Stomach (tissue), 9 donors: ENCODE data around the gene XIRP2. TPM values are rescaled to one million over a fixed set of nuclear protein-coding genes. Genes with fewer than 3 reads are reported as not detected.

Source experiments
- DNase-seq, 2 donors: peaks; one replicate each; pipeline versions ENCODE4 v3.0.0 to v3.0.0-alpha.2; 2013 to 2019
- H3K27ac ChIP-seq, 5 donors: fragments of 200-600 bp in 4 of 5; sonication (generic) in 4 of 5; one replicate each; pipeline ENCODE4 v1.5.1; 2013 to 2019; ENCODE audit warnings: mild to moderate bottlenecking in 1 of 5, moderate library complexity in 1 of 5
- H3K27me3 ChIP-seq, 3 donors: fragments of 200-600 bp; sonication (generic); one replicate each; pipeline ENCODE4 v1.5.1; 2017 to 2019; ENCODE audit warnings: mixed run types in 1 of 3
- H3K36me3 ChIP-seq, 4 donors: fragments of 200-600 bp; sonication (generic); 1 replicate in 3 of 4; 2 replicates in 1 of 4; pipeline ENCODE4 v1.5.1; 2016 to 2019
- H3K4me1 ChIP-seq, 4 donors: fragments of 200-600 bp; sonication (generic); one replicate each; pipeline ENCODE4 v1.5.1; 2016 to 2019
- H3K4me3 ChIP-seq, 4 donors: fragments of 200-600 bp; sonication (generic) in 3 of 4; one replicate each; pipeline ENCODE4 v1.5.1; 2016 to 2019; ENCODE audit warnings: mild to moderate bottlenecking in 1 of 4
- H3K9me3 ChIP-seq, 4 donors: fragments of 200-600 bp; sonication (generic); one replicate each; pipeline ENCODE4 v1.5.1; 2016 to 2019
- EP300 ChIP-seq: sonication (generic); formaldehyde crosslinking; IDR thresholded peaks from one replicate; pipeline ENCODE4 v1.6.1; 2017; ENCODE audit warnings: antibody characterized with exemption
- POLR2A ChIP-seq, 4 donors: fragments of 450-650 bp; IDR thresholded peaks; one replicate each; pipeline ENCODE4 v1.6.1; 2016; ENCODE audit warnings: antibody characterized with exemption in 4 of 4, control low read depth in 2 of 4, mild to moderate bottlenecking in 1 of 4, moderate library complexity in 1 of 4
- POLR2AphosphoS5 ChIP-seq, 3 donors: sonication (generic); formaldehyde crosslinking; IDR thresholded peaks; one replicate each; pipeline ENCODE4 v1.6.1; 2016; ENCODE audit warnings: antibody characterized with exemption in 3 of 3
- WGBS, 5 donors: extraction: QIAGEN DNeasy Blood & Tissue Kit in 3 of 5; methylation state at CpG; one replicate each; pipeline versions ENCODE4 v1.1.5 to v1.1.7; 2013 to 2018; 5-methylcytosine and 5-hydroxymethylcytosine counted together
- intact Hi-C: fragments of 100-400 bp; cut with DNase I; formaldehyde crosslinking; loops from one replicate; pipeline ENCODE4 v1.15.1; 2023; ENCODE audit warnings: low total_unique reads
- polyA plus RNA-seq, 3 donors: library from polyadenylated mRNA; stranded (reverse); fragments of 200-250 nt; gene quantifications; one replicate each; pipeline ENCODE4 v1.2.3, GENCODE V29; 2013
- total RNA-seq, 5 donors: library from RNA; depleted of rRNA; stranded (reverse); fragments of >200 nt; gene quantifications; one replicate each; pipeline versions ENCODE4 v1.1.0 to v1.2.3, GENCODE V29; 2014 to 2016
- TF ChIP-seq, protein P1 (sequence below), 7 experiments: fragments of 450-650 bp in 4 of 7; fragments of 200-600 bp in 3 of 7; sonication (generic) in 3 of 7; IDR thresholded peaks; one replicate each; pipeline ENCODE4 v1.5.1; 2016 to 2019; ENCODE audit warnings: antibody characterized with exemption in 7 of 7, control low read depth in 2 of 7, mild to moderate bottlenecking in 1 of 7
- donor health status: healthy with polysubstance abuse.
- donor health status: Bipolar disorder and iron deficiency.
- donor health status: healthy.

XIRP2 gene
- total and polyA plus RNA-seq, 8 donors = 0.10 to 3.2 (median 0.19) TPM; not detected in 4

DNA sequence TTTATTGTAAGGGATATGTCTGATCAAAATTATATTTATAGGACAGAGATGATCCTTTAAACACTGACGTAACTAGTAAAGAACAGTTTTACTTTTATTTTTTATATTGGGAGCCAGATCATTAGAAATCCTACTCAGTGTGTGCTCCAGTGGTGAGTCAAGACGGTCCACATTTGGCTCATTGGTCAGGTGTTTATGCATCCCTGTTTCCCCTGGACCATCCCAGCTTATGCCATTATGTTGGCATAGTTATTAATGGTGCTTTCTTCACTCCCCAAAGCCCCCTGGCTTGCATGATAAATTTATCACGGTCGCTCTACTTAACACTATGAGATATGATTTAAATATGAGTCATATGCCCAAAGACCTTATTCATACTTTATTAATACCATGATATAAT, 293.4 kb downstream of the XIRP2 start:
- Histone ChIP-seq H3K4me1 (no peaks in the 10 kb centered on the region), H3K9me3 (no peaks in the 10 kb centered on the region), H3K36me3 (no peaks in the 10 kb centered on the region), H3K27ac (no peak overlapping the region), H3K27me3 (no peaks in the 10 kb centered on the region), H3K4me3 (no peak overlapping the region)
- DNase-seq = no peak
- intact Hi-C loops = no loop called here
- 75 to 94% (median 91%) methylated on average over 4 of the region's 4 CpGs for WGBS, 5 donors
- TF ChIP-seq, protein P1, sequence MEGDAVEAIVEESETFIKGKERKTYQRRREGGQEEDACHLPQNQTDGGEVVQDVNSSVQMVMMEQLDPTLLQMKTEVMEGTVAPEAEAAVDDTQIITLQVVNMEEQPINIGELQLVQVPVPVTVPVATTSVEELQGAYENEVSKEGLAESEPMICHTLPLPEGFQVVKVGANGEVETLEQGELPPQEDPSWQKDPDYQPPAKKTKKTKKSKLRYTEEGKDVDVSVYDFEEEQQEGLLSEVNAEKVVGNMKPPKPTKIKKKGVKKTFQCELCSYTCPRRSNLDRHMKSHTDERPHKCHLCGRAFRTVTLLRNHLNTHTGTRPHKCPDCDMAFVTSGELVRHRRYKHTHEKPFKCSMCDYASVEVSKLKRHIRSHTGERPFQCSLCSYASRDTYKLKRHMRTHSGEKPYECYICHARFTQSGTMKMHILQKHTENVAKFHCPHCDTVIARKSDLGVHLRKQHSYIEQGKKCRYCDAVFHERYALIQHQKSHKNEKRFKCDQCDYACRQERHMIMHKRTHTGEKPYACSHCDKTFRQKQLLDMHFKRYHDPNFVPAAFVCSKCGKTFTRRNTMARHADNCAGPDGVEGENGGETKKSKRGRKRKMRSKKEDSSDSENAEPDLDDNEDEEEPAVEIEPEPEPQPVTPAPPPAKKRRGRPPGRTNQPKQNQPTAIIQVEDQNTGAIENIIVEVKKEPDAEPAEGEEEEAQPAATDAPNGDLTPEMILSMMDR (IDR thresholded peaks at IDR 0.05) = no peak
- no peak for TF ChIP-seq EP300
- TF ChIP-seq POLR2A (IDR thresholded peaks at IDR 0.05) = no peak

DNA sequence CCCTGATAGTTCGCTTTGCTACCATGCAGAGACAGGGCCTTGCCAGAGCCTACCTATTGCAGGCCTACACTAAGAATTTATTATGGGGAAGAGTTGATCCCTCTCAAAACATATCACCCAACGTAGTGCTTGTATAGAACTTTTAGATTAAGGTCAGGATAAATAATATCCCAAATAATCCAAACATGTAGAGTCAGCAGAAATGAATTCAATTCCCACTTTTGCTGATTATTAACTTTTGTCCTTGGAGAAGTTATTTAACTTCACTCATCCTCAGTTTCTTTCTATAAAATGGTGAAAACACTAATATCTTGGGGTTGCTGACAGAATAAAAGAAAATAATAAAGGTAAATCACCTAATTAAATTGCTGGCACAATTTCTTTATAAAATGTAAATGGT, 294.1 kb downstream of the XIRP2 start:
- intact Hi-C loops = no loop called here
- peaks cover 0 to 4% (median 0%) of the 10 kb centered on the region in 4 donors for H3K4me1 ChIP-seq
- no peak for DNase-seq
- no peaks in the 10 kb centered on the region for H3K36me3 ChIP-seq
- TF ChIP-seq POLR2A (IDR thresholded peaks at IDR 0.05) (no peak), EP300 (no peak), POLR2AphosphoS5 (IDR thresholded peaks at IDR 0.05) (no peak)
- TF ChIP-seq, protein P1 (IDR thresholded peaks at IDR 0.05) = no peak
- H3K27ac ChIP-seq = no peak overlapping the region
- 65 to 85% (median 77%) methylated on average over 2 of the region's 2 CpGs for WGBS, 5 donors
- no peaks in the 10 kb centered on the region for H3K9me3 ChIP-seq
- no peak overlapping the region for H3K4me3 ChIP-seq
- H3K27me3 ChIP-seq = no peaks in the 10 kb centered on the region

DNA sequence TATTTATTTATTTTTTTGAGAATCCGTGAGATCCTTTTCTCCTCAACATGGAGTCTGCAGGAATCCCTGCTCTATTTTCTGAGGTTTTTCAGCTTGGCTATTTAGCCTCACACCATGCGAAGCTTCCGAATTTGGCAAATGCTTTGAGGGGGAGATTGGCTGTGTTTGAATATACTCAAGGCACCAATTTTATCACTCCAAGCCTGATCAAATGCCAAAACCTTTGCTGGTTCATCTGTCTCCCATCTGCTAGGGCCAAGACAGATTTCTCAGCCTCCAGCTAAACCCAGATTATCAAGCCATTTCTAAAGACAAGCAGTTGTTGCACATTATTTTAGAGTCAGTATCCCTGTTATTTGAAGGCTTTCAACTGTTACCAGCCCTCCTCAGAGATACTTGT, 295.7 kb downstream of the XIRP2 start:
- Histone ChIP-seq H3K4me3 (no peak overlapping the region), H3K9me3 (no peaks in the 10 kb centered on the region), H3K27ac (no peak overlapping the region), H3K4me1 (peaks cover 0 to 16% (median 6%) of the 10 kb centered on the region in 4 donors), H3K36me3 (no peaks in the 10 kb centered on the region), H3K27me3 (no peaks in the 10 kb centered on the region)
- WGBS, 5 donors = 55 to 92% (median 86%) methylated on average over 3 of the region's 3 CpGs
- no peak for TF ChIP-seq POLR2AphosphoS5 (IDR thresholded peaks at IDR 0.05)
- TF ChIP-seq, protein P1 (IDR thresholded peaks at IDR 0.05) = no peak
- TF ChIP-seq POLR2A (IDR thresholded peaks at IDR 0.05) = no peak
- no peak for TF ChIP-seq EP300
- intact Hi-C loops = no loop called here
- no peak for DNase-seq

DNA sequence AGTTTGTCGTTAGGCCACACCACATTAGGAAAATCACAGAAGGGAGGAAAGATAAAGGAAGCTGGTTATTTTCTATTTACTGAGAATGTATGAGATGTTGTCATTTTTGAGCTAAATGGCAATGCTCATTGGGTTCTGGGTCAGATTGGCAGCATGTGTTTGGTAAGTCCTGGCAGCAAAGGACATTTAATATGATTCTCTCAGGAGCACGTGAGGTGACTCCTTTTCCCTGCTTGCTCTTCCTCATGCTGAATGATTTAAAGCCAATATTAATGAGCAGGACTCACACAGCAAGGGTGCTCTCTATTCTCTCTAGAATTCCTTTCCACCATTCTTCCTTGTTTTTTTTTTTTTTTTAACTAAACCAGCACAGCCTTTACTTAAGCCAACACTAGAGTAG, 298.2 kb downstream of the XIRP2 start:
- Histone ChIP-seq H3K27me3 (no peaks in the 10 kb centered on the region), H3K36me3 (no peaks in the 10 kb centered on the region), H3K4me3 (no peak overlapping the region), H3K9me3 (no peaks in the 10 kb centered on the region), H3K27ac (no peak overlapping the region), H3K4me1 (peaks cover 0 to 20% (median 9%) of the 10 kb centered on the region in 4 donors)
- no peak for TF ChIP-seq POLR2AphosphoS5 (IDR thresholded peaks at IDR 0.05)
- TF ChIP-seq EP300 = no peak
- TF ChIP-seq, protein P1 (IDR thresholded peaks at IDR 0.05) = no peak
- intact Hi-C loops = no loop called here
- no peak for DNase-seq
- WGBS, 5 donors = 59 to 77% (median 61%) methylated on average over 2 of the region's 2 CpGs
